Endometrial microvascular endothelial cells (primary cell): ENCODE data around the gene RNLS. TPM values are rescaled to one million over a fixed set of nuclear protein-coding genes. Genes with fewer than 3 reads are reported as not detected.

ENCODE experiments used
- in situ Hi-C: cut with HindIII; loops from 2 replicates; pipeline ENCODE4 v1.10.0; 2017; ENCODE audit warnings: low sequenced_read_pairs, low pct_unique_long_range_greater_than_20kb; ENCODE audit errors: inconsistent ontology term
- total RNA-seq: library from RNA; depleted of rRNA; stranded (reverse); fragments of >200 nt; gene quantifications from one replicate; pipeline ENCODE4 v1.2.3, GENCODE V29; 2015; ENCODE audit errors: inconsistent ontology term

RNLS gene
- total RNA-seq, 1 donor from 2014 or later = 5.0 TPM

DNA sequence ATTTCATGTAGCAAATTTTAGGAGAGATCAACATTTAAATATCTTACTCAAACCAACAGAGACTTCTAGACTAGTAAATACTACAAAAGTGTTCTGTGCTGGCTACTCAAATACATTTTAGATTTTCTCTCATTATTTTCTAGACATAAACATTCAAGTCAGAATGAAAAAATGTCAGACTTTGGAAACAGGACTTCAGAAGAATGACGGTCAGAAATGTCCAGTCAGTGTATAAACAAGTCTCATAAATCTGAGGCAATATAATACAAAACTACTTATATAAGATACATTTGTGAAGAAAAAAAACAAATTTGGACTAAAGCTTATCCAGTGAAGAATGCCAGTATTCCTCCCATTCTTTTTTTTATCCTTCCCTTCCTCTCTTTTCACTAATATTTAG, 25.9 kb downstream of the RNLS start:
- in situ Hi-C loops = no loop called here

DNA sequence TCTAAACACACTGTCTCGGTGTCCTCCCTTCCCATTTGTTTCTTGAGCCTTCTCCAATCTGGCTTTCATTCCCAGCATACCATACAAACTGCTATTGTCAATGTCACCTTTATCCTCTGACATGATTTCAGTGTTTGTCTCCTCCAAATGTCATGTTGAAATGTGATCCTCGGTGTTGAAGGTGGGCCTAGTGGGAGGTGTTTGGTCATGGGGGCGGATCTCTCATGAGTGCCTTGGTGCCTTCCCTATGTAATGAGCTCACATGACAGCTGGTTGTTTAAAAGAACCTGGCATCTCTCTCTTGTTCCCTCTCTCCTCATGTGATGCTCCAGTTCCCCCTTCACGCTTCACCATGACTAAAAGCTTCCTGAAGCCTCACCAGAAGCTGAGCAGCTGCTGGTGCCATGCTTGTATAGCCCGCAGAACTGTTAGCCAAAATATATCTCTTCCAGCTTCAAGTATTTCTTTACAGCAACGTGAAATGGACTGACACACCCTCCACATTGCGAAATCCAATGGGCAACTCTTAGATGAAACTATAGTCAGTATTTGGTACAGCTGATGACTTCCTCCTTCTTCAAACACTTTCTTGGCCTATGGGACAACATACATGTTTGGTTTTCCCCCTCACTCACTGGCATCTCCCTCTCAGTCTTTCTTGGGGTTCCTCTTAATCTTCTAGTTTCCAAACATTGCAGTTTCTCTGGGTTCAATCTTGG, 27.8 kb downstream of the RNLS start:
- in situ Hi-C loops = no loop called here

- in situ Hi-C loops = no loop called here
Observed at GRCh38 chr10:88553116-88553752, 29.9 kb downstream of the RNLS start.

- in situ Hi-C loops = no loop called here
Observed at GRCh38 chr10:88551246-88551645, 31.9 kb downstream of the RNLS start.

- in situ Hi-C loops = no loop called here
Observed at GRCh38 chr10:88546497-88546896, 36.6 kb downstream of the RNLS start.

DNA sequence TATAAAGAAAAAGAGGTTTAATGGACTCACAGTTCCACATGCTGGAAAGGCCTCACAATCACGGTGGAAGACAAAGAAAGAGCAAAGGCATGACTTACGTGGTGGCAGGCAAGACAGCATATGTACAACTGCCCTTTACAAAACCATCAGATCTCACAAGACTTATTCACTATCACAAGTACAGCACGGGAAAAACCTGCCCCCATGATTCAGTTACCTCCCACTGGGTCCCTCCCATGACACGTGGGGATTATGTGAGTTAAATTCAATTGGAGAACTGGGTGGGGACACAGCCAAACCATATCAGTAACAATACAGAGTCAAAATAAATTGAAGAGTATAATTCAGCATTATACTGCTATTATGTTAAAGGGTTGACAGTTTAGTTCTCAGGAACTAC, 37.8 kb downstream of the RNLS start:
- in situ Hi-C loops = no loop called here

GRCh38 chr10:88544140-88544870, 38.8 kb downstream of the RNLS start:
- in situ Hi-C loops = no loop called here

GRCh38 chr10:88542522-88542921, 40.6 kb downstream of the RNLS start:
- in situ Hi-C loops = no loop called here

- in situ Hi-C loops = no loop called here
Observed at GRCh38 chr10:88541116-88541626, 41.9 kb downstream of the RNLS start.

- in situ Hi-C loops = no loop called here
Observed at GRCh38 chr10:88540351-88540750, 42.8 kb downstream of the RNLS start.

DNA sequence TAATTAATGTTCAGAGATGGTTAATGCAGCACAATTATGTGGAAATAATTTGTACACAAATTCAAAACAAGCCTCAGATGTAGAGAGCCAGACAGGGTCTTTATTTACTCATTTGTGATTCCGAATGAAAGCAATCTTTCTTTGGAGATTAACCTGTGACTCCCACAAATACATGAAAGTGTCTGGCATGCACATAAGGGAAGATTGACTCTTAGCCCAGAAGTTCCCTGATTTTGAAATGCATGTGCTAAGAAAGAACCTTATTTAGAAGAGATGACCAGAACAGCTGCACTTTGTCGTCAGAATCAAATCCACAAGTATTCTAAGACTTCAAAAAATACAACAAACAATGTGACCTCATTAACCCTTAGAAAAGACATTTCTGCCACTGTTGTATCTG, 45.1 kb downstream of the RNLS start:
- in situ Hi-C loops = no loop called here

DNA sequence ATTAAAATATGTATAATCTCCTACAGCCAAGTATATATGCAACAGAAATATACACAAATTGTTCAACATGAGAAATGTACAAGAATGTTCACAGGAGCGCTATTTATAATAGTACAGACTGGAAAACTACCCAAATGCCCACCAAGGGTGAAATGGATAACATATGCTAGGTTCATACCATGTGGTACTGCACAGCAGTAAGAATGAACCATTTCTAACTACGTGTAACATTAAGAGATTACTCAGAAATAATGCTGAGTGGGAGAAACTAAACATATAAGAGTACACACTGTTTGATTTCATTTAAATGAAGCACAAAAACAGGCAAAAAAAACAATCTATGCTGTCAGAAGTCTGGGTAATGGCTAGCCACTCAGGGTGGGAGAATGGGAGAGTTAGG, 45.8 kb downstream of the RNLS start:
- in situ Hi-C loops = no loop called here

GRCh38 chr10:88536437-88536836, 46.7 kb downstream of the RNLS start:
- in situ Hi-C loops = no loop called here

DNA sequence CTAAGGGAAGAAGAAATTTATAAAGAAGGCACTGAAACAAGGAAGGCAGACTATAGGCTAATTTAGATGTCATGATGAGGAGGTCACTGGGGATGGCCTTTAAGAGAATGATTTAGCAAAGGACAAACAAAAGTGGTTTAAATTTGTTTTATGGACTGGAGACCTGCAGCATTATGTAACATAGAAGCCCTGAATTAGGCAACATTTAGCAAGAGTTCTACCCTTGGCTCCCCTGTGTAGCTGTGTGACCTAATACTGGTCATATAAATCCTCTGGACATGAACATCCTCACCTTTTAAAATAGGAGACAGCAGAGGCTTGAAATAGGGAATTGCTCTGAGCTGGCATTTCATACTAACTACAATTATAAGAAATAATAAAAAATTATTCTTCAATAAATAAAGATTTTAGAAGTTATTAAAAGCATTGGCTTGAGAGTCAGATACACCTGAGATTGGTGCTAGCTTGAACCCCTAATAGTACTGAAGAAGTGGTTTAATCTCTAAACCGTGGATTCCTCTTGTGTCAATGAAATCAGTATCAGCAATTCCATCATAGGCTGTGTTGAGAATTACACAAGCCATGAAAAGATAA, 48.9 kb downstream of the RNLS start:
- in situ Hi-C loops = no loop called here

- in situ Hi-C loops = no loop called here
Observed at GRCh38 chr10:88531392-88532052, 51.6 kb downstream of the RNLS start.

- in situ Hi-C loops = no loop called here
Observed at GRCh38 chr10:88530629-88531391, 52.3 kb downstream of the RNLS start.

DNA sequence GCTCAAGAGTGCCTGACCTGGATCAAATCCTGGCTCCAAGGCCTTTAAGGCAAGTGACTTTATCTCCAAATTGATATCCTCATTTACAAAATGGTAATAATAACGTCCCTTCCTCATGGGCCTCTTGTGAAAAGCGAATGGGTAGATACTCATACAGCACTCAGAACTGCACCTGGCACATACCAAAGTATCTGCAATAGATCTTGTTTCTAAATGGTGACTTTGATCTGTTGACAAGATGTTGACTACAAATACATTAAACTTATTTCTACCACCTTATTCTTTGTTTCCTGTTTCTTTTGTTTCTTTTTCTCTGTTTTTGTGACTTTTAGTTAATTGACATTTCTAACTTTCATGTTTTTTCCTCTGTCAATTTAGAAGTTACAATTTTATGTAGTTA, 53.0 kb downstream of the RNLS start:
- in situ Hi-C loops = no loop called here

- in situ Hi-C loops = no loop called here
Observed at GRCh38 chr10:88528806-88529570, 54.1 kb downstream of the RNLS start.
